Progenitor cell of endocrine pancreas (in vitro differentiated cells): ENCODE data around the gene ZNF185. TPM values are rescaled to one million over a fixed set of nuclear protein-coding genes. Genes with fewer than 3 reads are reported as not detected.

ENCODE experiments used
- DNase-seq: peaks from one replicate; pipeline ENCODE4 v3.0.0; 2021; ENCODE audit warnings: low spot score; ENCODE audit not compliant: unreplicated experiment
- H3K27ac Mint-ChIP-seq: 2 replicates; pipeline ENCODE4 v1.8.0; 2021; ENCODE audit warnings: mild to moderate bottlenecking, moderate library complexity, mixed read lengths
- H3K27me3 Mint-ChIP-seq: 2 replicates; pipeline ENCODE4 v1.8.0; 2021; ENCODE audit warnings: mixed read lengths
- H3K36me3 Mint-ChIP-seq: 2 replicates; pipeline ENCODE4 v1.8.0; 2022; ENCODE audit warnings: mixed read lengths; ENCODE audit not compliant: insufficient read depth
- H3K4me1 Mint-ChIP-seq: 2 replicates; pipeline ENCODE4 v1.8.0; 2021; ENCODE audit warnings: low read depth, mixed read lengths
- H3K4me3 Mint-ChIP-seq: 2 replicates; pipeline ENCODE4 v1.8.0; 2021; ENCODE audit warnings: low read depth, mild to moderate bottlenecking, moderate library complexity, mixed read lengths
- H3K9me3 Mint-ChIP-seq: 2 replicates; pipeline ENCODE4 v1.8.0; 2021; ENCODE audit warnings: low read depth, mixed read lengths
- CTCF ChIP-seq: fragments of 200-600 bp; sonication (generic); IDR thresholded peaks from one replicate; pipeline ENCODE4 v1.5.0; 2021; ENCODE audit warnings: antibody characterized with exemption, mild to moderate bottlenecking; ENCODE audit not compliant: unreplicated experiment
- total RNA-seq: library from RNA; stranded (reverse); gene quantifications from 2 replicates; pipeline ENCODE4 v1.2.1, GENCODE V29; 2021

Gene ZNF185
- total RNA-seq, 1 donor from 2014 or later = 10.1 TPM

- H3K36me3 Mint-ChIP-seq = no peaks in the 10 kb centered on the region
- no peak overlapping the region for H3K4me3 Mint-ChIP-seq
- DNase-seq = no peak
- H3K4me1 Mint-ChIP-seq = peaks cover 1% of the 10 kb centered on the region
- no peak for TF ChIP-seq CTCF
- H3K27ac Mint-ChIP-seq = no peak overlapping the region
- H3K27me3 Mint-ChIP-seq = no peaks in the 10 kb centered on the region
- H3K9me3 Mint-ChIP-seq = peaks cover 6% of the 10 kb centered on the region
Observed at GRCh38 chrX:152928761-152929400, 31.0 kb downstream of the ZNF185 start.

- TF ChIP-seq CTCF = no peak
- no peak overlapping the region for H3K4me3 Mint-ChIP-seq
- H3K9me3 Mint-ChIP-seq = peaks cover 6% of the 10 kb centered on the region
- peaks cover 1% of the 10 kb centered on the region for H3K4me1 Mint-ChIP-seq
- H3K27me3 Mint-ChIP-seq = no peaks in the 10 kb centered on the region
- H3K27ac Mint-ChIP-seq = no peak overlapping the region
- no peaks in the 10 kb centered on the region for H3K36me3 Mint-ChIP-seq
- DNase-seq = no peak
Observed at GRCh38 chrX:152929898-152930297, 32.0 kb downstream of the ZNF185 start.

GRCh38 chrX:152930516-152930915, 32.6 kb downstream of the ZNF185 start:
- no peak for TF ChIP-seq CTCF
- H3K9me3 Mint-ChIP-seq = peaks cover 6% of the 10 kb centered on the region
- H3K36me3 Mint-ChIP-seq = no peaks in the 10 kb centered on the region
- no peak for DNase-seq
- H3K4me1 Mint-ChIP-seq = peaks cover 1% of the 10 kb centered on the region
- H3K27me3 Mint-ChIP-seq = no peaks in the 10 kb centered on the region
- no peak overlapping the region for H3K4me3 Mint-ChIP-seq
- H3K27ac Mint-ChIP-seq = no peak overlapping the region

- Mint-ChIP-seq H3K27me3 (no peaks in the 10 kb centered on the region), H3K9me3 (peaks cover 3% of the 10 kb centered on the region), H3K4me3 (no peak overlapping the region), H3K4me1 (no peaks in the 10 kb centered on the region), H3K36me3 (peaks cover 1% of the 10 kb centered on the region), H3K27ac (no peak overlapping the region)
- DNase-seq = no peak
- TF ChIP-seq CTCF = no peak
Observed at GRCh38 chrX:152932144-152932543, 34.3 kb downstream of the ZNF185 start.

- Mint-ChIP-seq H3K27me3 (no peaks in the 10 kb centered on the region), H3K4me3 (no peak overlapping the region), H3K9me3 (peaks cover 3% of the 10 kb centered on the region), H3K4me1 (no peaks in the 10 kb centered on the region), H3K36me3 (peaks cover 1% of the 10 kb centered on the region), H3K27ac (no peak overlapping the region)
- DNase-seq = no peak
- TF ChIP-seq CTCF = no peak
Observed at GRCh38 chrX:152932598-152933175, 34.8 kb downstream of the ZNF185 start.
